ENCODE data around the gene STH.

GRCh38 chr17:46043606-46044005 lies 44.6 kb downstream of the STH start:
- no peak for TF ChIP-seq CTCF (IDR thresholded peaks at IDR 0.05)
- TF ChIP-seq POLR2A (IDR thresholded peaks at IDR 0.05): no peak
